ENCODE results near the gene CCDC78. TPM values are rescaled to one million over a fixed set of nuclear protein-coding genes. Genes with fewer than 3 reads are reported as not detected.

The CCDC78 gene
- total RNA-seq, 1 donor from 2014 or later = 0.78 TPM

DNA sequence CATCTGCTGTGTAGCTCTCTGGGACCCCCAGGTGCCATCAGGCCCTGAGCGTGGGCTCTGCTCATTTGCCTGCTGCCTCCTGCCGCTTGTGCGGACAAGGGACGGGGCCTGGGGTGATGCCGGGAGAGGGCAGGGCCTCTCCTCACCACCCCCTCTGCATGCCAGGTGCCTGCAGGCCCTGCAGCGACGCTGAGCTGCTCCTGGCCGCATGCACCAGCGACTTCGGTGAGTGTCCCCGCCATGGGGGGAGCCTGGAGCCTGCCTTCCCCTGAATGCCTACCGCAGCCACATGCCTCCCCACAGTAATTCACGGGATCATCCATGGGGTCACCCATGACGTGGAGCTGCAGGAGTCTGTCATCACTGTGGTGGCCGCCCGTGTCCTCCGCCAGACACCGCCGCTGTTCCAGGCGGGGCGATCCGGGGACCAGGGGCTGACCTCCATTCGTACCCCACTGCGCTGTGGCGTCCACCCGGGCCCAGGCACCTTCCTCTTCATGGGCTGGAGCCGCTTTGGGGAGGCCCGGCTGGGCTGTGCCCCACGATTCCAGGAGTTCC lies 9.4 kb downstream of the CCDC78 start:
- no peak overlapping the region for H3K4me3 ChIP-seq
- H3K27ac ChIP-seq = no peak overlapping the region
- no peaks in the 10 kb centered on the region for H3K9me3 ChIP-seq
- TF ChIP-seq, protein P1, sequence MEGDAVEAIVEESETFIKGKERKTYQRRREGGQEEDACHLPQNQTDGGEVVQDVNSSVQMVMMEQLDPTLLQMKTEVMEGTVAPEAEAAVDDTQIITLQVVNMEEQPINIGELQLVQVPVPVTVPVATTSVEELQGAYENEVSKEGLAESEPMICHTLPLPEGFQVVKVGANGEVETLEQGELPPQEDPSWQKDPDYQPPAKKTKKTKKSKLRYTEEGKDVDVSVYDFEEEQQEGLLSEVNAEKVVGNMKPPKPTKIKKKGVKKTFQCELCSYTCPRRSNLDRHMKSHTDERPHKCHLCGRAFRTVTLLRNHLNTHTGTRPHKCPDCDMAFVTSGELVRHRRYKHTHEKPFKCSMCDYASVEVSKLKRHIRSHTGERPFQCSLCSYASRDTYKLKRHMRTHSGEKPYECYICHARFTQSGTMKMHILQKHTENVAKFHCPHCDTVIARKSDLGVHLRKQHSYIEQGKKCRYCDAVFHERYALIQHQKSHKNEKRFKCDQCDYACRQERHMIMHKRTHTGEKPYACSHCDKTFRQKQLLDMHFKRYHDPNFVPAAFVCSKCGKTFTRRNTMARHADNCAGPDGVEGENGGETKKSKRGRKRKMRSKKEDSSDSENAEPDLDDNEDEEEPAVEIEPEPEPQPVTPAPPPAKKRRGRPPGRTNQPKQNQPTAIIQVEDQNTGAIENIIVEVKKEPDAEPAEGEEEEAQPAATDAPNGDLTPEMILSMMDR (IDR thresholded peaks at IDR 0.05) = no peak
- no peaks in the 10 kb centered on the region for H3K36me3 ChIP-seq
- ATAC-seq = no peak
- peaks cover 26% of the 10 kb centered on the region for H3K4me1 ChIP-seq
- H3K27me3 ChIP-seq = no peaks in the 10 kb centered on the region
- intact Hi-C loops (cut with DNase I) = loop anchor here (10.0 kb wide), 1 partner anchor 68 kb away; the partner anchor contains the start of genes CHTF18 and RPUSD1
- DNase-seq = no peak

DNA sequence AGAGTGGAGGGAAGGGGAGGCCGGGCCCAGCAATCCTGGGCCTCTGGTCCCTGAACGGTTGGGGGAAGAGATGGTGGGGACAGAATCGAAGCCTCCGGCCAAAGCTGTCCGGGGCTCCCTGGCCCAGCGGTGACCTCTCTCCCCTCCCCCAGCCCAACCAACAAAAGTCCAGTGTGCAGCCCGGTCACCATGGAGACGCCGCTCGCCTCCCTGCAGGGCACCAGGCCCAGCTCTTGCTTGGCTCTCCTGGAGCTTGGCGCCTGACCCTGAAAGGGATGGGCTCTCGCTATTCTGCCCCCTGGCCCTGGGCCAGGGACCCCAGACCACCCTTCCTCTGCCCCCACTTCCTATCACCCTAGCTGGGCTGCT lies 10.1 kb downstream of the CCDC78 start:
- Histone ChIP-seq H3K4me3 (peak overlapping the region; percentile 70), H3K9me3 (no peaks in the 10 kb centered on the region), H3K4me1 (peaks cover 22% of the 10 kb centered on the region), H3K36me3 (no peaks in the 10 kb centered on the region), H3K27me3 (peaks cover 5% of the 10 kb centered on the region), H3K27ac (no peak overlapping the region)
- intact Hi-C loops (cut with DNase I) = loop anchor here (10.0 kb wide), 1 partner anchor 69 kb away; the partner anchor contains the start of genes CHTF18 and RPUSD1
- DNase-seq (no peak), ATAC-seq (no peak)
- TF ChIP-seq, protein P1 (IDR thresholded peaks at IDR 0.05) = no peak

DNA sequence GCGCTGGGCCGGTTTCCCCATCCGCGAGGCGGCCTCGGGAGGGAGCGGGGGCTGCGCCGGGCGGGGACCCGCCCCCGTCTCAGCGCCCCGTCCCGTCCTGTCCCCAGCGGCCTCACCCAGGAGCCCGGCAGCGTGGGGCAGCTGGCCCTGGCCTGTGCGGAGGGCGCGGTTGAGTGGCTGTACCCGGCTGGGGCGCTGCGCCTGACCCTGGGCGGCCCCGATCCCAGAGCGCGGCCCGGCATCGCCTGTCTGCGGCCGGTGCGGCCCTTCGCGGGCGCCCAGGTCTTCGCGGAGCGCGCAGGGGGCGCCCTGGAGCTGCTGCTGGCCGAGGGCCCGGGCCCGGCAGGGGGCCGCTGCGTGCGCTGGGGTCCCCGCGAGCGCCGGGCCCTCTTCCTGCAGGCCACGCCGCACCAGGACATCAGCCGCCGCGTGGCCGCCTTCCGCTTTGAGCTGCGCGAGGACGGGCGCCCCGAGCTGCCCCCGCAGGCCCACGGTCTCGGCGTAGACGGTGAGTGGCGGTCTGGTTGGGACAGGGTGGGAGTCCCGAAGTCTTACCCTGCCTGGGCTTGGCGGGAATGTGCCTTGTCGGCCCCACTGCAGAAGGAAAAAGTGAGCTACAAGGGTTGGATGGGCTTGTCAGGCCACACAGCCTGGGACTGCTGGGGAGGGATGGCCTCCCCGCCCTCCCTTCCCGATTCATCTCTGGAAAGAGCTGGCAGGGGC lies 10.6 kb downstream of the CCDC78 start:
- intact Hi-C loops (cut with DNase I) = loop anchor here (10.0 kb wide), 1 partner anchor 69 kb away; the partner anchor contains the start of genes CHTF18 and RPUSD1
- TF ChIP-seq, protein P1 (IDR thresholded peaks at IDR 0.05) = no peak
- peak overlapping the region; percentile 36 for H3K27ac ChIP-seq
- peak overlapping the region; percentile 70 for H3K4me3 ChIP-seq
- peaks cover 10% of the 10 kb centered on the region for H3K27me3 ChIP-seq
- ATAC-seq = peak; percentile 4
- no peaks in the 10 kb centered on the region for H3K9me3 ChIP-seq
- no peaks in the 10 kb centered on the region for H3K36me3 ChIP-seq
- DNase-seq = peak; percentile 75
- peaks cover 22% of the 10 kb centered on the region for H3K4me1 ChIP-seq

DNA sequence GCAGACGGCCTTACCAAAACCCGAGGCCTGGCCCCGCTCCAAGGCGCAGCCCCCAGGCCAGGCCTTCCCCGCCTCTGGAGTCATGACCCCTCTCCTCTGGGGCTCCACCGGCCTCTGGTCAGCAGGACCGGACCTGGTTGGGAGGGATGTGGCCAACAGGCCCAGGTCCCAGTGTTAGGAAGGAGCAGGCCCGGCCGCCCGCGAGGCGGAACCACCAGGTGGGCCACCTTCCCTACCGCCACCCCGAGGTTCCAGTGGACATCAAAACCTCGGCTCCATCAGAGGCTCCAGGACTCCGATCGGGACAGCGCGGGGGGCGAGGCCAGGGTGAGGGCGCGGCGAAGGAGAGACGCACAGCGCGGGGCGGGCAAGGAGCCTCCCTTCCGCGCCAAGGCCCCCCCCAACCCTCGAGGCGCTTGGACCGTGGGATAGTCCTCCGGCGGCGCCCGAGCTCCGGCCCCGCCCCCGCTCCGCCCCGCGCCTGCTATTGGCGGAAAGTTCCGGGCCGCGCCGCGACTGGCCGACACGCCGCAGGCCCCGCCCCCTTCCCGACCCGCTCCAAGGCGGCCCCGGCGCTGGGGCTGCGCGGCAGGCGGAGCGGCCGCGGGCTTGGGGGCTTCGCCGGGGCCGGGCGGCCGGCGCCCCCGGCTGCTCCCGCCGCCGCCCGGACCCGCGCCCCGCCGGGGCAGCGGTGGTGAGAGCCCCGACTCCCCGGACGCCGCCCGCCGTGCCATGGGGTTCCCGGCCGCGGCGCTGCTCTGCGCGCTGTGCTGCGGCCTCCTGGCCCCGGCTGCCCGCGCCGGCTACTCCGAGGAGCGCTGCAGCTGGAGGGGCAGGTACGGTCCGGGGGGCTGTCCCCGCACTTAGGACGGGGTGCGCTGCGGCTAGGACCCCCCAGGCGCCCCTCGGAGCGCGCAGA lies 11.4 kb downstream of the CCDC78 start, which contains the start of gene METRN:
TSS of gene METRN (plus strand) at position 561 of the 919 bp plus-strand sequence. CDS start at position 733, 172 bp downstream.
- Histone ChIP-seq H3K36me3 (no peaks in the 10 kb centered on the region), H3K4me1 (peaks cover 16% of the 10 kb centered on the region), H3K4me3 (peak within 1 kb of the TSS; percentile 70), H3K27ac (peak within 1 kb of the TSS; percentile 36), H3K9me3 (no peaks in the 10 kb centered on the region), H3K27me3 (peaks cover 18% of the 10 kb centered on the region)
- TF ChIP-seq, protein P1 (IDR thresholded peaks at IDR 0.05) = no peak
- intact Hi-C loops (cut with DNase I) = loop anchor here (10.0 kb wide), 1 partner anchor 70 kb away; the partner anchor contains the start of genes CHTF18 and RPUSD1
- ATAC-seq (peak; percentile 90), DNase-seq (peak; percentile 96)

DNA sequence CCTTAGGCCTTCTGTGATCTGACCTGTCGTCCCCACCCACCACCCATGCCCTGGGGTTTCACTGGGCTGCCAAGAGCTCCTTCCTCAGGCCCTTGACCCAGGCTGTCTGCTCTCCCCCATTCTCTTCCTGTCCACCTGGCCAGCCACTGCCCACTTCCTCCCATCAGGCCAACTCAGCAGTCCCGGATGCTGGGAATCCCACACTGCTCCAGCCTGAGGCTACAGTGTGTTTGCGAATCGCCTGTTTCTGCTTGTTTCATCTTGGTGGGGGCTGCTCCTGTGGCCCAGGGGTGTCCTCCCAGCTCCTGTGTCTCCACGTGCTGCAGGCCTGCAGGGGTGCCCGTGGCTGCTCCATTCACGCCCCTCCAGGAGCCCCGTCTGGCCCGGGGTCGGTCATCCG lies 12.2 kb downstream of the CCDC78 start:
- intact Hi-C loops (cut with DNase I) = loop anchor here (10.0 kb wide), 1 partner anchor 71 kb away; the partner anchor contains the start of genes CHTF18 and RPUSD1
- no peaks in the 10 kb centered on the region for H3K36me3 ChIP-seq
- DNase-seq = no peak

More for the DNA sequence above, 12.2 kb downstream of the CCDC78 start:
- TF ChIP-seq, protein P1 (IDR thresholded peaks at IDR 0.05) = no peak
- Histone ChIP-seq H3K27me3 (peaks cover 26% of the 10 kb centered on the region), H3K4me3 (no peak overlapping the region), H3K27ac (no peak overlapping the region), H3K9me3 (no peaks in the 10 kb centered on the region), H3K4me1 (peaks cover 13% of the 10 kb centered on the region)
- ATAC-seq = no peak

All from upper lobe of right lung (tissue), 1 donor.